ENCODE measurements around the gene PTPN11. TPM values are rescaled to one million over a fixed set of nuclear protein-coding genes. Genes with fewer than 3 reads are reported as not detected.
"Not testable (repeated sequence)": the region's sequence is repeated elsewhere in the genome, so short reads cannot be mapped to it uniquely, and the experiment has no call there.

The PTPN11 gene
- total and polyA plus RNA-seq, 8 donors = 16.3 to 114 (median 67.5) TPM

- DNase-seq = no peak
- H3K36me3 ChIP-seq = peaks cover 39 to 47% (median 46%) of the 10 kb centered on the region in 4 donors
- peak overlapping the region; percentile 89 to 94 (median 90) for H3K27ac ChIP-seq
- WGBS, 5 donors = 8 to 14% (median 11%) methylated on average over 5 of the region's 5 CpGs
- H3K9me3 ChIP-seq = no peaks in the 10 kb centered on the region
- intact Hi-C loops (cut with DNase I; ENCODE audit: low total_unique reads) = no loop called here
- H3K4me3 ChIP-seq = peak overlapping the region; percentile 66 to 87 (median 74)
- no peaks in the 10 kb centered on the region for H3K27me3 ChIP-seq
- H3K4me1 ChIP-seq = peaks cover 12 to 37% (median 24%) of the 10 kb centered on the region in 4 donors
- TF ChIP-seq EP300 (IDR thresholded peaks at IDR 0.05) (no peak), POLR2A (IDR thresholded peaks at IDR 0.05) (no peak)
- TF ChIP-seq, protein P1, sequence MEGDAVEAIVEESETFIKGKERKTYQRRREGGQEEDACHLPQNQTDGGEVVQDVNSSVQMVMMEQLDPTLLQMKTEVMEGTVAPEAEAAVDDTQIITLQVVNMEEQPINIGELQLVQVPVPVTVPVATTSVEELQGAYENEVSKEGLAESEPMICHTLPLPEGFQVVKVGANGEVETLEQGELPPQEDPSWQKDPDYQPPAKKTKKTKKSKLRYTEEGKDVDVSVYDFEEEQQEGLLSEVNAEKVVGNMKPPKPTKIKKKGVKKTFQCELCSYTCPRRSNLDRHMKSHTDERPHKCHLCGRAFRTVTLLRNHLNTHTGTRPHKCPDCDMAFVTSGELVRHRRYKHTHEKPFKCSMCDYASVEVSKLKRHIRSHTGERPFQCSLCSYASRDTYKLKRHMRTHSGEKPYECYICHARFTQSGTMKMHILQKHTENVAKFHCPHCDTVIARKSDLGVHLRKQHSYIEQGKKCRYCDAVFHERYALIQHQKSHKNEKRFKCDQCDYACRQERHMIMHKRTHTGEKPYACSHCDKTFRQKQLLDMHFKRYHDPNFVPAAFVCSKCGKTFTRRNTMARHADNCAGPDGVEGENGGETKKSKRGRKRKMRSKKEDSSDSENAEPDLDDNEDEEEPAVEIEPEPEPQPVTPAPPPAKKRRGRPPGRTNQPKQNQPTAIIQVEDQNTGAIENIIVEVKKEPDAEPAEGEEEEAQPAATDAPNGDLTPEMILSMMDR (IDR thresholded peaks at IDR 0.05) = no peak
Measured at GRCh38 chr12:112408621-112409020, 10.1 kb upstream of the PTPN11 start.

GRCh38 chr12:112409064-112409905 lies 9.5 kb upstream of the PTPN11 start, which contains the start of gene RPL6:
Gene RPL6, minus strand, starts transcription at chr12:112409605. Its CDS starts 949 bp downstream, at chr12:112408656.
- peak within 1 kb of the TSS; percentile 66 to 87 (median 74) for H3K4me3 ChIP-seq
- no peaks in the 10 kb centered on the region for H3K27me3 ChIP-seq
- no peaks in the 10 kb centered on the region for H3K9me3 ChIP-seq
- peak within 1 kb of the TSS; percentile 89 to 94 (median 90) for H3K27ac ChIP-seq
- intact Hi-C loops (cut with DNase I; ENCODE audit: low total_unique reads) = no loop called here
- peaks cover 14 to 44% (median 28%) of the 10 kb centered on the region in 4 donors for H3K4me1 ChIP-seq
- peaks cover 37 to 40% (median 40%) of the 10 kb centered on the region in 4 donors for H3K36me3 ChIP-seq
- peak; percentile 72 to 96 for DNase-seq
- WGBS, 5 donors = 10 to 11% (median 11%) methylated on average over 46 of the region's 46 CpGs
- TF ChIP-seq, protein P1 (IDR thresholded peaks at IDR 0.05) = no peak
- TF ChIP-seq POLR2AphosphoS5 (IDR thresholded peaks at IDR 0.05) (peak; percentile 40 to 90 (median 86)), POLR2A (IDR thresholded peaks at IDR 0.05) (peak in 1 of 4 donors; percentile 29), EP300 (IDR thresholded peaks at IDR 0.05) (no peak)

- TF ChIP-seq POLR2AphosphoS5 (IDR thresholded peaks at IDR 0.05) = no peak
- TF ChIP-seq, protein P1 (IDR thresholded peaks at IDR 0.05) = no peak
- Histone ChIP-seq H3K27me3 (no peaks in the 10 kb centered on the region), H3K4me3 (peak overlapping the region in 1 of 4 donors; percentile 66), H3K27ac (peak overlapping the region in 3 of 5 donors; percentile 89 to 94 (median 92)), H3K36me3 (peaks cover 31 to 34% (median 34%) of the 10 kb centered on the region in 4 donors), H3K9me3 (no peaks in the 10 kb centered on the region), H3K4me1 (peaks cover 14 to 50% (median 30%) of the 10 kb centered on the region in 4 donors)
- 91 to 96% (median 93%) methylated on average over 14 of the region's 14 CpGs for WGBS, 5 donors
- DNase-seq = no peak
- intact Hi-C loops (cut with DNase I; ENCODE audit: low total_unique reads) = no loop called here
Measured at GRCh38 chr12:112409906-112410244, 8.9 kb upstream of the PTPN11 start.

- peak overlapping the region in 1 of 4 donors; percentile 24 for H3K4me3 ChIP-seq
- no peak for DNase-seq
- 15 to 31% (median 25%) methylated on average over 2 of the region's 2 CpGs for WGBS, 5 donors
- H3K4me1 ChIP-seq = peaks cover 0 to 36% (median 19%) of the 10 kb centered on the region in 4 donors
- intact Hi-C loops (cut with DNase I; ENCODE audit: low total_unique reads) = no loop called here
- H3K9me3 ChIP-seq = no peaks in the 10 kb centered on the region
- no peaks in the 10 kb centered on the region for H3K27me3 ChIP-seq
- TF ChIP-seq POLR2AphosphoS5 (IDR thresholded peaks at IDR 0.05) (peak in 1 of 3 donors; percentile 10), POLR2A (IDR thresholded peaks at IDR 0.05) (no peak)
- H3K27ac ChIP-seq = peak overlapping the region; percentile 9 to 64 (median 56)
- H3K36me3 ChIP-seq = no peaks in the 10 kb centered on the region
Measured at GRCh38 chr12:112413855-112414625, 4.7 kb upstream of the PTPN11 start.

DNA sequence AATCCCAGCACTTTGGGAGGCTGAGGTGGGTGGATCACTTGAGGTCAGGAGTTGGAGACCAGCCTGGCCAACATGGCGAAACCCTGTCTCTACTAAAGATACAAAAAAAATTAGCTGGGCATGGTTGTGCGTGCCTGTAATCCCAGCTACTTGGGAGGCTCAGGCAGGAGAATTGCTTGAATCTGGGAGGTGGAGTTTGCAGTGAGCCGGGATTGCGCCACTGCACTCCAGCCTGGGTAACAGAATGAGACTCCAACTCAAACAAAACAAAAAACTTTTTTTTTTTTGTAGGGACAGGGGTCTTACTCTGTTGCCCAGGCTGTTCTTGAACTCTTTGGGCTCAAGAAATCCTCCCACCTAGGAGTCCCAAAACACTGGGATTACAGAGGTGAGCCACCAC lies 3.3 kb upstream of the PTPN11 start:
- WGBS, 5 donors = 90 to 96% (median 92%) methylated on average over 4 of the region's 4 CpGs
- H3K36me3 ChIP-seq; H3K27ac ChIP-seq; DNase-seq; H3K4me3 ChIP-seq; H3K27me3 ChIP-seq; intact Hi-C loops (cut with DNase I; ENCODE audit: low total_unique reads); H3K9me3 ChIP-seq: not testable (repeated sequence)
- H3K4me1 ChIP-seq = peaks cover 8 to 48% (median 30%) of the 10 kb centered on the region in 4 donors

Measured in stomach (tissue), 9 donors.